ENCODE measurements around the gene ZC3HAV1. TPM values are rescaled to one million over a fixed set of nuclear protein-coding genes. Genes with fewer than 3 reads are reported as not detected.

Gene ZC3HAV1
- total and polyA plus RNA-seq, 9 of the 15 experiments (the other 6 are each of a cell fraction or from before 2014, with no cell fraction given), result 11.9 to 40.5 (median 23.9) TPM

- peak; percentile 70; the same call in 1 of the 2 replicates for TF ChIP-seq ZBTB9 (CRISPR knock-in tag; IDR thresholded peaks at IDR 0.05)
- peak; percentile 58; the same call in 1 of the 2 replicates for TF ChIP-seq GATAD2A (IDR thresholded peaks at IDR 0.05)
- TF ChIP-seq ZNF75A (CRISPR knock-in tag; IDR thresholded peaks at IDR 0.05), result no peak
- no peak for TF ChIP-seq CAMTA2 (CRISPR knock-in tag; conservative IDR thresholded peaks at IDR 0.05)
- peak; percentile 97 for TF ChIP-seq ZNF511 (CRISPR knock-in tag; IDR thresholded peaks at IDR 0.05)
- TF ChIP-seq NONO (IDR thresholded peaks at IDR 0.05; ENCODE audit: low read depth in 2 of 2, low read length in 1 of 2), result peak in 1 of 2 experiments; percentile 69; a peak in 1 of 4 replicates
- no peak for TF ChIP-seq PYGO2 (tag; IDR thresholded peaks at IDR 0.05)
- TF ChIP-seq, protein P1, sequence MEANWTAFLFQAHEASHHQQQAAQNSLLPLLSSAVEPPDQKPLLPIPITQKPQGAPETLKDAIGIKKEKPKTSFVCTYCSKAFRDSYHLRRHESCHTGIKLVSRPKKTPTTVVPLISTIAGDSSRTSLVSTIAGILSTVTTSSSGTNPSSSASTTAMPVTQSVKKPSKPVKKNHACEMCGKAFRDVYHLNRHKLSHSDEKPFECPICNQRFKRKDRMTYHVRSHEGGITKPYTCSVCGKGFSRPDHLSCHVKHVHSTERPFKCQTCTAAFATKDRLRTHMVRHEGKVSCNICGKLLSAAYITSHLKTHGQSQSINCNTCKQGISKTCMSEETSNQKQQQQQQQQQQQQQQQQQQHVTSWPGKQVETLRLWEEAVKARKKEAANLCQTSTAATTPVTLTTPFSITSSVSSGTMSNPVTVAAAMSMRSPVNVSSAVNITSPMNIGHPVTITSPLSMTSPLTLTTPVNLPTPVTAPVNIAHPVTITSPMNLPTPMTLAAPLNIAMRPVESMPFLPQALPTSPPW (CRISPR knock-in tag; IDR thresholded peaks at IDR 0.05), result peak; percentile 54
- TF ChIP-seq NR4A1 (CRISPR knock-in tag; IDR thresholded peaks at IDR 0.05), result no peak; the same call in 1 of the 2 replicates
- TF ChIP-seq NR4A1 (tag; IDR thresholded peaks at IDR 0.05), result peak; percentile 85
- peak; percentile 14 to 63; a peak in 1 of 4 replicates for TF ChIP-seq FOXA3 (CRISPR knock-in tag; conservative IDR thresholded peaks at IDR 0.05 in 1 of 2, IDR thresholded peaks at IDR 0.05 in 1 of 2)
- TF ChIP-seq TSHZ1 (CRISPR knock-in tag; IDR thresholded peaks at IDR 0.05), result no peak
- peak; percentile 91 for TF ChIP-seq ZBTB33 (CRISPR knock-in tag; IDR thresholded peaks at IDR 0.05)
- TF ChIP-seq GATAD2B (IDR thresholded peaks at IDR 0.05; ENCODE audit: borderline replicate concordance), result peak; percentile 72
- no peak for TF ChIP-seq ARID2 (IDR thresholded peaks at IDR 0.05)
- peak; percentile 58; the same call in 1 of the 2 replicates for TF ChIP-seq DEAF1 (CRISPR knock-in tag; IDR thresholded peaks at IDR 0.05)
Observed at GRCh38 chr7:139133335-139134139, 24.0 kb upstream of the ZC3HAV1 start (continued).

Data from K562 (cell line).